ENCODE data around the gene NUDT14.

The NUDT14 gene

GRCh38 chr14:105224845-105225570 is 43.9 kb upstream of the NUDT14 start:
- H3K36me3 ChIP-seq (ENCODE audit: control insufficient read depth, insufficient read depth, low read length) = peaks cover 15% of the 10 kb centered on the region
- no peak for DNase-seq (ENCODE audit: extremely low read depth, insufficient read length)
- H3K27me3 ChIP-seq (replicated peaks; ENCODE audit: control insufficient read depth, insufficient read depth, low read length) = no peaks in the 10 kb centered on the region
- no peak overlapping the region for H3K4me3 ChIP-seq (replicated peaks; ENCODE audit: low read depth, low read length)
- TF ChIP-seq CTCF (IDR thresholded peaks at IDR 0.05; ENCODE audit: insufficient read depth, low read length, poor library complexity, severe bottlenecking) = no peak

- no peak overlapping the region for H3K4me3 ChIP-seq (replicated peaks; ENCODE audit: low read depth, low read length)
- no peak for TF ChIP-seq CTCF (IDR thresholded peaks at IDR 0.05; ENCODE audit: insufficient read depth, low read length, poor library complexity, severe bottlenecking)
- H3K27me3 ChIP-seq (replicated peaks; ENCODE audit: control insufficient read depth, insufficient read depth, low read length) = no peaks in the 10 kb centered on the region
- no peak for DNase-seq (ENCODE audit: extremely low read depth, insufficient read length)
- peaks cover 15% of the 10 kb centered on the region for H3K36me3 ChIP-seq (ENCODE audit: control insufficient read depth, insufficient read depth, low read length)
Observed at GRCh38 chr14:105223770-105224544, 42.8 kb upstream of the NUDT14 start.

- Histone ChIP-seq H3K4me3 (replicated peaks; ENCODE audit: low read depth, low read length) (no peak overlapping the region), H3K27me3 (replicated peaks; ENCODE audit: control insufficient read depth, insufficient read depth, low read length) (no peaks in the 10 kb centered on the region), H3K36me3 (ENCODE audit: control insufficient read depth, insufficient read depth, low read length) (peaks cover 16% of the 10 kb centered on the region)
- DNase-seq (ENCODE audit: extremely low read depth, insufficient read length) = no peak
- no peak for TF ChIP-seq CTCF (IDR thresholded peaks at IDR 0.05; ENCODE audit: insufficient read depth, low read length, poor library complexity, severe bottlenecking)
Observed at GRCh38 chr14:105223260-105223659, 42.1 kb upstream of the NUDT14 start.

GRCh38 chr14:105221598-105222178 is 40.6 kb upstream of the NUDT14 start:
- Histone ChIP-seq H3K27me3 (replicated peaks; ENCODE audit: control insufficient read depth, insufficient read depth, low read length) (no peaks in the 10 kb centered on the region), H3K4me3 (replicated peaks; ENCODE audit: low read depth, low read length) (no peak overlapping the region), H3K36me3 (ENCODE audit: control insufficient read depth, insufficient read depth, low read length) (peaks cover 24% of the 10 kb centered on the region)
- TF ChIP-seq CTCF (IDR thresholded peaks at IDR 0.05; ENCODE audit: insufficient read depth, low read length, poor library complexity, severe bottlenecking) = no peak
- no peak for DNase-seq (ENCODE audit: extremely low read depth, insufficient read length)

GRCh38 chr14:105220699-105221597 is 39.8 kb upstream of the NUDT14 start:
- TF ChIP-seq CTCF (IDR thresholded peaks at IDR 0.05; ENCODE audit: insufficient read depth, low read length, poor library complexity, severe bottlenecking) = no peak
- no peak for DNase-seq (ENCODE audit: extremely low read depth, insufficient read length)
- Histone ChIP-seq H3K27me3 (replicated peaks; ENCODE audit: control insufficient read depth, insufficient read depth, low read length) (no peaks in the 10 kb centered on the region), H3K36me3 (ENCODE audit: control insufficient read depth, insufficient read depth, low read length) (peaks cover 21% of the 10 kb centered on the region), H3K4me3 (replicated peaks; ENCODE audit: low read depth, low read length) (no peak overlapping the region)

All from GM06990 (cell line).